ENCODE measurements around the gene CYP2J2.
"Not testable (repeated sequence)": the region's sequence is repeated elsewhere in the genome, so short reads cannot be mapped to it uniquely, and the experiment has no call there.

The CYP2J2 gene

DNA sequence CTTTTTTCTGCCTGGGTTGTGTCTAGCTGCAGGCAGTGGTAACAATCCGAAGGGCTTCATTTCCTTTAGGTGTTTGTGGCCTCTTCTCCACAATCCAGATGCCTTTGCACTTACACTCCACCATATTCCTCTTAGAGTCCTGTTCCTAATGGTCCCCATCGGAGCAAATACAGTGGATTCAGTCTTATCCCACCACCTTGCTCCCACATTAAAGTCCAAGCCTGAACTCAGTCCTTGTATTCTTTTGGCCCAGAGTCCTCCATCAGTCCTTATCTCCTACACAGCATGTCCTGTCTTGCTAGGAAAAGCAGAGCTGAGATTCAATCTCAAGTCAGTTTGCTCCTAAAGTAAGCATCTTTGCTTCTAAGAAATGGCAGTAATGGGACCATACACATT lies 8.8 kb downstream of the CYP2J2 start:
- DNase-seq: no peak

DNA sequence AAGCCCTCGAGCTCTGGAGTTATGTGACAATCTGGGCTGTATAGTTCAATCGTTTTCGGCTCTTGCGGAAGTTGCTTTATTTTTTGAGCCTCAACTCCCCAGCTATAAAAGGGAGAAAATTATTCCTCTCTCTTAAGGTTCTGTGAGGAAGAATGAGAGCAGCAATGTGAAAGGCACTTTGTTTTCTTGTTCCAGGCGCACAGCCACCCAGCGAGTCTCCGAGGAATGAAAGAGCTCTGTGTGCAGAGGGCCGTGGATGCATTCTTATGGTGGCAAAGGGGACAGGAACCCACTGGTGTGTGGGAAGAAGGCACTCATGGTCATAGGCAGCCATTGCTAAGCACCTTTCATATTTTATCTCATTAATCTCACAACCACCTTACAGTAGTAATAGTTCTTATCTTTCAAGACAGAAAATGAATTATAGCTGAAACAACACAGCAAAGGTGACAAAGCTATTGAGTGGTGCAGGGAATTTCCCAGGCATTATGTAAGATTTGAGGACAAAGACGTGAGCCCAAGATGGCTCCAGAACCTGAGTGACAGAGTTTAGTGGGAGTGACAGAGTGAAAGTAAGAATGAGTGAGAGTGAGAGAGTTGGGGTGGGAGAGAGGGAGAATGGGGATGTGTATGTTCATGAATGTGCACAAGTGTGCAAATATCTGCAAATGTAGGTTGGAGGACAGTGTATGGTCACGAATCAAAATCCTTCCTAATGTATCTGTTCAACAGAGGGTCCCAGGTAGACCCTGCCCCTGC lies 9.4 kb downstream of the CYP2J2 start:
- no peak for DNase-seq

DNA sequence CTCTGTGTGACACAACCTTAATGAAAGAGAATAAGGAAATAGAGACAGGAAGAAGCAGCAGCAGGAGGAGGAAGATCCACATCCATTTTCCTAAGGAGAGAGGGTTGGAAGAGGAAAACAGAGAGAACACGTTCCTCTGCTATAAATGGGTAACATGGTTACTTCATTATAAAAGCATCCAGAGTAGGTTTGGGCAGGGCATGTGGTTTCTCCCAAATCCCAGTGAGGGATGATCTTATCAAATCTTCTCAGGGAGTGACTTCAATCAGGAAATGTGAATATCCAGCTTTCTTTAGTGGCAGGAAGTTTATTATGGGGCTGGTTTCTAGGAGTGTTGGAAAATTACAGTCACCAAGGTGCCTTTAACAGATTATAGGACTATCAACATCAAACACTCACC lies 11.1 kb downstream of the CYP2J2 start:
- DNase-seq: no peak

DNA sequence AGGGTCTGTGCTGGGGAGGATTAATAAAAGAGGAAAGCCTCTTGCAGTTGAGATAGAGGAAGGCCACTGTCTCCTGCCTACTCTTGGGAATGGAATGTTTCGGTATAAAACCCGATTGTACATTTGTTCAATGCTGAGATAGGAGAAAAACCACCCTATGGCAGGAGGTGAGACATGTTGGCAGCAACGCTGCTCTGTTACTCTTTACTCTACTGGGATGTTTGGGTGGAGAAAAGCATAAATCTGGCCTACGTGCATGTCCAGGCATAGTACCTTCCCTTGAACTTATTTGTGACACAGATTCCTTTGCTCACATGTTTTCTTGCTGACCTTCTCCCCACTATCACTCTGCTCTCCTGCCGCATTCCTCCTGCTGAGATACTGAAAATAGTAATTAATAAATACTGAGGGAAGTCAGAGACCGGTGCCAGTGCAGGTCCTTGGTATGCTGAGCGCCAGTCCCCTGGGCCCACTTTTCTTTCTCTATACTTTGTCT lies 11.7 kb downstream of the CYP2J2 start:
- not testable (repeated sequence) for DNase-seq

DNA sequence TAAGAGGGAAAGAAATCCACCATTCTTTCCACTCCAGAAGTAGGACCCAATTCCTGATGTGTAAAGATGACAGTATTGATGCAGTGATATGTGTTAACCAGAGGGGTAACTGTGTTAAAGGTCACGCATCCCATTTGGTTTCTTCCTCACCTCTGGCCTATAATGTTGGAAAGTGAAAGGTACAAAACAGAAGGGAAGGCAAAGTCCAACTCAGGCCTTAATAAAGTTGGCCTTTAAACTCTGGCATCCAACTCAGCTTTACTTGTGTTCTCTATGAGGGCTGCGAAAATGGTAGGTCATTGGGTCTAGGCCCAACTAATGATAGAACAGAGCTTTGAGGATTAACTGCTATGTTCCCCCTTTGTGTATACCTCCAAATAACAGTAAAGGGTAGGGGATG lies 17.9 kb downstream of the CYP2J2 start:
- DNase-seq: no peak

DNA sequence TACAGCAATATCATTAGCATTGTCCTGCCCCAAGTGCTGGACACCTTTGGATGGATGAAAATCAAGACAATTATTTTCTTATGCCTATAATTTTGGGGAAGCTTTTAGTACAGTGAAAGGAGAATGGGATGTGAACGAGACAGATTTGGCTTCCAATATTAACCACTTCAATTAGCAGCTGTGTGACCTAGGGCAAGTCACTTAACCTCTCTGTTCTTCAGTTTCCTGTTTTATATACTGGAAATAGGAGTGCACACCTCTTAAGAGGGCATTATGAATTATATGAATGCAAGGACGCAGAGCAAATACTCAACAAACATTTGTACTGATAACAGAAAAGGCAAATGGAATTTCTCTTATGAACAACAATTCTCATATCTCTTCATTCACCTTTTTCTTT lies 18.5 kb downstream of the CYP2J2 start:
- DNase-seq: no peak

DNA sequence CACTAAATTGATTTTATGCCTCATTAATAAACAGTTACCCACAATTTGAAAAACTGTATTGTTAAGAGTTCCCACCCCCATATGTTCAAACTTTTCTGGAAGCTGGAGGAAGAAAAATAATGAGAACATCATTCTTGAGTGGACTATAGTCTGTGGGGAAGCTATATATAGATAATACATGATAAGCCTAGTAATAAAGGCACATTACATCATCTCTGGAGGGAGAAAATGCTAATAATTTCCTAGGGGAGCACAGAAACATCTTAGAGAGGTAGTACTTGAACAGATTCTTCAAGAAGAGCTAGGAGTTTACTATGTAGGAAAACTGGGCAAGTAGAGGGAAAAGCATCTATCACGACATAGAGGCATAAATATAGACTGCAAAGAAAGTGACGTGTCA lies 19.6 kb downstream of the CYP2J2 start:
- DNase-seq: no peak

DNA sequence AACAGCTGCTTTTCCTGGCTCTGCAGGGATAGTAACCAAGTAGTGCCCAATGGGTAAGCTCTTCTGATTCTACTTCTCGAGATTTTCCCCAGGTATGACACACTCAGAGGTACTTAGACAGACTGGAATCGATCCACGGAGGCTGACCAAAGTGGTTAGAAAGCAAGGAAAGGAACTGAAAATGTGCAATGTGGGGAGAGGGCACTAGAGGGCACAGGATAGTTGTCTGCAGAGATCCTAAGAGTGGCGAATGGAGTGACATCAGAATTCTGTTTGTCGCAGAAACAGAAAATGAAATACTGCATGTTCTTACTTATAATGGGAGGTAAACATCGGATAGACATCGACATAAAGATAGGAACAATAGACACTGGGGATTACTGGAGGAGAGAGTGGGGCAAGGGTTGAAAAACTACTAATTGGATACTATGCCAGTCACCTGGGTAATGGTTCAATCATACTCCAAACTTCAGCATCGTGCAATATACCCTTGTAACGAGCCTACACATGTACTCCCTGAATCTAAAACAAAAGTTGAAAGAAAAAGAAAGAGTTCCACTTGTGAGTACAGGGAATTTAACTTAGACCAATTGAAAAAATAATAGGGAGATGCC lies 23.3 kb downstream of the CYP2J2 start:
- no peak for DNase-seq

DNA sequence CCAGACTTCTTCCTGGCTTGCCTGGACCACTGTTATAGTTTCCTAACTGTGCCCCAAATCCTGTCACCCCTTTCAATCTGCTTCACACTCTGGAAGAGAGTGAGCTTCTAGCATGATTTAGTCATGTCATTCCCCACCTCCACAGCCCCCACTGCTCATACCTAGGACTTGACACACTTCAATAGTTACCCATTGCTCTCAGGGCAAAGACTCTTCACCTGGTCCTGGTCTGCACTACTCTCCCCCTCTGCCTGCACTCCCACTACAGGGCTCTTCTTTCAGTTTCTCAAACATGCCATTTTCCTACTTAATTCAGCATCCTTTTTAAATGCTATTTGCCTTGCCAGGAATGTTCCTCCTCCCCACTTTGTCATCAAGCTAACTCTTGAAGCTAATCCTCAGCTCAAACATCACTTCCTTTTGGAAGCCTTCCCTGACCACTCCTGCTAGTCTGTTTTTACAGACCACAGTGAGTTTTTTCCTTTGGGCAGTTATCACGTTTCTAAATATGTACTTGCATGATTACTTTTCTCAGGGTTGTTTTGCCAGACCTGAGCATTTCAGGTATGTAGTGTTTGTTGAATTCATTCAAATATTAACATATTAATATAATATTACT lies 24.7 kb downstream of the CYP2J2 start:
- no peak for DNase-seq

DNA sequence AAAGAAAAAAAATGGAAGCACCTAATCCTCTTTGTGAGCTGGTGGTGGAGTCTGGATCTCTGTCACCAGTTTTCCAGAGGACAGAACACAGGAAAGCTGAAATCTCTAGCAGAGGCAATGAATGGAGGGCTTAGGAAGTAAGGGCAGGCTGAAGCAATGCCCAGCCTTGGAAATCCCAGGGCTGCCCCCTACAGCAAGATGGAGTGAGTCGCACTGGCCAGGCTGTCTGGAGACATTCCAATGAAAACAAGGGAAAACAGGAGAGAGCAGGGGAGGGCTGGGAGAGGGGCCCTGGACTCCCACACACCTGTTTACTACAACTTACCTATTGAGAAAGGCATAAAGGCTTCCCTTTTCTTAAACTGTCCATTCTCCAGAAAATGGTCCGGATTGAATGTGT lies 25.9 kb downstream of the CYP2J2 start:
- no peak for DNase-seq

DNA sequence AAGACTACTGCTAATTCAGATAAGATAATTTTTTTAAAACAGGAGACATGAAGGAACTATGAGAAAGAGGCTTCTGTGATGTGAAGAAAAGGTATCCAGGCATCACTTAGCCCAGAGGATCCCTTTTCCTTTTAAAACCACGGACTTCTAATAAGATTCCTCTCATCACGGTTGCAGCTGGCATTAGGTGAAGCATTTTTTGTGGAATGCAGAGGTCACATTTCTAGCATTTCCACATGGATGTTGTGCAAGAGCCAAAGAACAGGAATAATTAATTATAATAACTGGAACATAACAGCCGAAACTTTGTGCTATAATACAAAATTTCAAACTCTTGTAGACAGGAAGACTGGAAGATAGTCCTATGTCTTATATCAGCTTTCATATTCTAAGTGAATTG lies 27.6 kb downstream of the CYP2J2 start:
- DNase-seq: no peak

DNA sequence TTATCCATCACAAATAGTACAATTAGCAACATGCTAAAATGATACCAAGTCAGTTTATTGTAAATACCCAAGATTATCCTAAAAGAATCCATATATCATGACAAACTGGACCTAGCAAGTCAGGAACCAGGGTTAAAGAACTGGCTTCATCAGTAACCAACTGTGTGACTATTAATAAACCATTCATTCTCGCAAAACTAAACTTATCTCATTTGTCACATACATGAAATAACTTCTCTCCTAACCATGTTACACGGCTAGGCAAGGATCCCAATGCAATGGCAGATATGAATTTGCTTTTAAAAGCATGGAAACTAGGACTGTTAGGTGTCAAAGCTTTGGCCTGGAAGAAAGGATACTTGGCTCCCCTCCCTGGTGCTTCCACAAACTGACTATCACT lies 29.4 kb downstream of the CYP2J2 start:
- no peak for DNase-seq

DNA sequence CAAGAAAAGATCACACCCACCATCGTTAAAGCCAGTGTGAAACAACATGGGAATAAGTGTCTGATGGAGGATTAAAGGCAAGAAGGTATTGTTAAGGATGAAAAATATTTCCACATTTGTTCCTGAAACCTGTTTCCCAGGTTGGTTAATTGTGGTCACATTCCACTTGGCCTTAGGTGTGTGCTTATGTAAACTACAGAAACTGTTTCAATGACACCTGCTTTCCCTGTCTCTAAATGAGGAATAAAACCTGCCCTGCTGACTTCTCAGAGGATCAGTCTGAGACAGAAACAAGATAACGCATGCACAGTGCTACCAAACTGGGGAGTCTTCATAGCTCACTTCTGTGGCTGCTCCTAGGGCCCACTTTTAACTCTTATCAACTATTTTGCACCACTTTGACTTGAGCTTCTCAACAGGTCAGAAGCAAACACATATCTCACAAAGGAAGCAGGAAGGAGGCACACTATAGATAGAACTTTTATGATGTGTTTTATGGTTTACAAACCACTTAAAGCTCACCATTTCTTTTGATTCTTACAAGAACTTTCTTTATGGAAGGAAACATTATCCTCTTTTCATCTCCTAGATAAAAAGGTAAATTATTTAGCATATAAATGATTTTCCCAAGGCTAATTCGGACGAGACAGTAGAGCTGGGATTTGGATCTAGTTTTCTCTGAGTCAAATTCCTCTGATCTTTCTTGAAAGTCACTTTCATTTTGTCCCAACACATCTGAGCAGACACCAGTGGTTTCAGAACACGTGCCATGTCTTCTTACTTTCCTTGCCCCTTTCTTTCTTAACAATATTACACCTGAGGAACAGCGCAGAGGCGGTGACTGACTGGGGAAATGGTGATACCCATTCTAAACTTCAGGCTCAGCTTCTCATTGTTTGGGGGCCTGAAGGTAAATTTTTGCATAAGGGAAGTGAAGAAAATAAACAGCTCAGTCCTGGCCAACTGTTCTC lies 33.4 kb downstream of the CYP2J2 start:
- no peak for DNase-seq

DNA sequence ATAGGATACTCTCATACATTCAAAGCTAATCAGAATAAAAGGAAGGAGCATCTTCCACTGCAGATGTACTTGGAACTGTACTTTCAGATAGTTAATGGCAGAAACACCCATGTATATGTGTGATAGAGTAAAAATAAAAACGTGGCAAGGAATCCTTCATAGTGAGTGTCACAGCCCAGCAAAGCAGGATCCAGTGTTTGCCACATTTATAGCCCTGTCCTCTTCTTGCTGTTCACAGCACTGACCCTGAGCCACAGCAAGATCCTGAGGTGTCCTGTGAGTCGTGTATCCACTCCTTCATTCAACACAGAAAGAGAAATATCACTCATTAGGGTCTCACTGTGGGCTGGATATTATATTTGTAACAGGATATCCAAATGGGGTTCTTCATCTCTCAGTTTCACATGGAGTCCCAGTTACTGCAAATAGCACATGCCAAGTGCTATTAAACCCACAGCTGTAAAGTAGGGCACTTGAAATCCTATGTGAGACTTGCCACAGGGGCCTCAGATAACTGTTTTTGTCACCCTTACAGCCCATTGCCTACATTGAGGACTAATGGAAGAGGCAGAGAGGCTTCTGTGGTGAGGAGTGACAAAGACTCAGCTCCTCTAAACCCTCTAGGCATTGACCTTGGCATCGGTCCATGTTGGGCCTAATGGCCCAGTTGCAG lies 41.3 kb downstream of the CYP2J2 start:
- DNase-seq: no peak

DNA sequence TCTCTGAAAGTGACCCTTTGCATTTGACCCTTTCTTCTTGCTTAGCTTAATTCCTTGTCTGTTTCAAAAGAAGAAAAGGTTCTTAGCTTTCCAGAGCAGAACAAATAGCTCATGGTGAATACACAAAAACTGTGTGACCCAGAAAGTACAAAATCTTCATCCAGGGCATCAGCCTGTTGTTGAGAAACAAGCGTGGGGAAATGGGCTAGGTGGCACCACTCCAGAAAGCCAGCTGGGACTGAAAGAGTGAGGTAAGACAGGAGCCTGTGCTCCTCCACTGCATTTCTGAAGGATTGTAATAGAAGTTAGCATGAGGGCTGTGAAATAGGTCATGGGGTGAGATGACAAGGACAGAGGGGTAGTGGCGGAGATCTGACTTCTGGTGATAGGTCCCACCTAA lies 45.8 kb downstream of the CYP2J2 start:
- no peak for DNase-seq

DNA sequence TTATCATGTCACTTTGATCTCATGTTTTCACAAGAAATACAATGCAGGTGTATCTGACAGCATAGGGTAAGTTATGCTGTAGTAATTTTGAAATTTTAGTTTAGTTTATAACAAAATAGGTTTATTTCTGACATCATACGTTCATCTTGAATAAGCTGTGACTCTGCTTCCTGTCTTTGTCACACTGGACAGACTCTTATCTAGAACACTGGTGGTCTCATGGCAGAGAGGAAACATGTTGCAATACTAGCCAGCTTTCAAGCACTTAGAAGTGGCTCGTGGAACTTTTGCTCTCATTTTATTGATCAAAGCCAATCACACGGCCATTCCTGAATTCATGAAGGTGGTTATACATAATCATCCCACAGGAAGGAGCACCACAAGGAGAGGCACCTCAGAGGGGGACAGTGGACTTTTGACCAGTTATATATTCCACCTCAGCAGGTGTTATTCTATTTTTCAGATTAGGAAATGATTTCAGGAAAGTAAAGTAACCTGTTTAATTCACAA lies 46.5 kb downstream of the CYP2J2 start:
- DNase-seq: no peak

DNA sequence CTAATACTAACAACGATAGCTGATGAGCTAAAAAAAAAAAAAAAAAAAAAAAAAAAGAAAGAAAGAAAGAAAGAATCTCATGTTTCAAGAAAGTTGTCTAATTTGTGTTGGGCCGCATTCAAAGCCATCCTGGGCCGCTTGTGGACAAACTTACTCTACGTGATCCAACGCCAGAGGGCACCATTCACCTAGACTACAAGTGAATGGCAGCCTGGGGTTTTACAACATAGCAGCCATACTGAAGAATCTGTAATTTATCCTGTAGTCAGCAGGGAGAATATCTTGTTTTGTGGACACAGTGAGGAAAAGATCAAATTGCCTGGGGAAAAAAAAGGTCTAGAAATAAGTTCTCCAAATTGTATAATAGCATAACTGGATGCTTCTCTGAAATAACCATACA lies 47.0 kb downstream of the CYP2J2 start:
- DNase-seq: peak; percentile 56

DNA sequence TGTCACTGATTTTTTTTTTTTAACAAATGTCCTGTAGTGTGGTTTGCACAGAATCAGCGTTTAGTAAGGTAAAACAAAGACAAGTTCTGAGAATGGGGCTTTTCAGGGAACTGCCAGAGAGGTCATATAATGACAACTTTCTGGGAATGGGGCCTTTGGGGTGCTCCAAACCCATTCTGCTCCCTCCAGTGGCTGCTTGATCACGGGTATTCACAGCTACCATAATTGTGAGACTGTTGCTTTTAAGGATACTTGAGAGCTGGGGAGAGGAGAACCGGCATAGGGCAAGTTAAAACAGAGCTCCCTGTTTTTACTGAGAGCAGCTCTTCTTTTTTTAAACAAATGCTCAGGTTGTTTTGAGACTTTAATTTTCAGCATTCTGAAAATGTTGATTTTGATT lies 48.2 kb downstream of the CYP2J2 start:
- no peak for DNase-seq

DNA sequence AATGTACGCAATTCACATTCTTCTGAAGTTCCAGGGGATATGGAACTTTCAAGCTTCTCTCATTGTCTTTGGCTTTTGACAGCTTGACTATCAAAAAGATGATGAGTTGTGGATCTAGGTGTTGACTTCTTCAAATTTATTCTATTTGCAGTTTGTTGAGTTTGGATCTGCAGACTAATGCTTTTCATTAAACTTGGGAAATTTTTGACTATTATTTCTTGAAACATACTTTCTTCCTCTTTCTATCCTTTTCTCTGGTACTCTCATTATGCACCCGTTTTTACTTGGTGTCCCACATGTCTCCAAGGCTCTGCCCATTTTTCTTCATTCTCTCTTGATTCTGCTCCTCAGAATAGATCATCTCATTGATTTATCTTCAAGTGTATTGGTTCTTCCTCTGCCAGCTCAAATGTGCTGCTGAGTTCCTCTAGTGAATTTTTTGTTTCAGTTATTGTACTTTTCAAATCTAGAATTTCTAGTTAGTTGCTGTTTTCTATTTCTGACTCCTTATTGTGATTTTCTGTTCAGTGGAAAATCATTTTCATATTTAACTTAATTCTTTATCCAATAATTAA lies 49.4 kb downstream of the CYP2J2 start:
- no peak for DNase-seq

DNA sequence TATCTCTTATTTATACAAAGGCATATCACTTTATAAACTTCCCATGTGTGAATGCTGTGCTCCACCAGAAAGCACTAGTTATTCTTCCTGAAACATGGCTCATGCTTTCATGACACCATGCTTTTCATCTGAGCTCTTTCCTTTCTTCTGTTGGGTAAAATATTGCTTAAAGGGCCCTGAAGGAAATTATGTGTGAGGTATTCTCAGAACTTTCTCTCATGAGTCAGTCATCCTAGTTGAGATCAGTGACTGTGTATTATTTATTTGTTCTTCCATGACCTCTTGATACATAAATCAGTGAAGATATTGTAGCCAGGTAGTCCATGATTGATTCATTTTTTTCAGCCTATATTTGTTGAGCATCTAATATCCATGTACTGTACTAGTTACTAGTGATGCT lies 54.8 kb downstream of the CYP2J2 start:
- DNase-seq: no peak

DNA sequence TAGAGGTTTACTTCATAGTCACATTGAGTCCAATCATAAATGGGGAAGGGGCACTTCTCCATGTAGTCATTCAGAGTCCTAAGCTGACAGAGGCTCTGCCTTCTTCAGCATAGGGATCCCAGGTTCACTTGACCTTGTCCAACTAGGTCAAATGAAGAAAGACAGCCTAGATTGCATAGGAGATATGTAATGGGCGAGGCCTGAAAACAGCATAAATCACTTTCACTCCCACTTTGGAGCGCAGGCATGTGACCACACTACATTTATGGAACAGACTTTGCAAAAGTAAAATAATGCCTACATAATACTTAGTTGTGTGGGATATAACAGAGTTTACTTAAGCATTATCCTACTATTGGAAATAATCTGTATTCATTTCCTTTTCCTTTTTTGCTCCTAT lies 60.1 kb downstream of the CYP2J2 start:
- DNase-seq: no peak

Data from activated CD8-positive, alpha-beta memory T cell treated with anti-CD3 and anti-CD28 coated beads, Interleukin-2, amount 50 U/mL, for 48 hours (primary cell).